Measurements from ENCODE around the gene CLNK.

CLNK gene

GRCh38 chr4:10701702-10702460 lies 17.3 kb upstream of the CLNK start:
- DNase-seq (ENCODE audit: low spot score): no peak

GRCh38 chr4:10701161-10701560 lies 16.6 kb upstream of the CLNK start:
- DNase-seq (ENCODE audit: low spot score): no peak

GRCh38 chr4:10698172-10698571 lies 13.6 kb upstream of the CLNK start:
- DNase-seq (ENCODE audit: low spot score): no peak

GRCh38 chr4:10697086-10697485 lies 12.5 kb upstream of the CLNK start:
- DNase-seq (ENCODE audit: low spot score): no peak

- no peak for DNase-seq (ENCODE audit: low spot score)
Measured at GRCh38 chr4:10696253-10696652, 11.7 kb upstream of the CLNK start.

GRCh38 chr4:10694828-10695209 lies 10.3 kb upstream of the CLNK start:
- DNase-seq (ENCODE audit: low spot score): no peak

GRCh38 chr4:10694151-10694827 lies 9.7 kb upstream of the CLNK start:
- DNase-seq (ENCODE audit: low spot score): no peak

GRCh38 chr4:10691651-10692050 lies 7.1 kb upstream of the CLNK start:
- DNase-seq (ENCODE audit: low spot score): no peak

- DNase-seq (ENCODE audit: low spot score): no peak
Measured at GRCh38 chr4:10690185-10690907, 5.8 kb upstream of the CLNK start.

GRCh38 chr4:10688846-10689245 lies 4.3 kb upstream of the CLNK start:
- no peak for DNase-seq (ENCODE audit: low spot score)

- DNase-seq (ENCODE audit: low spot score): no peak
Measured at GRCh38 chr4:10688022-10688421, 3.5 kb upstream of the CLNK start.

GRCh38 chr4:10687526-10687925 lies 3.0 kb upstream of the CLNK start:
- no peak for DNase-seq (ENCODE audit: low spot score)

- no peak for DNase-seq (ENCODE audit: low spot score)
Measured at GRCh38 chr4:10682397-10682796, 2.2 kb downstream of the CLNK start.

- DNase-seq (ENCODE audit: low spot score): no peak
Measured at GRCh38 chr4:10677796-10678497, 6.6 kb downstream of the CLNK start.

- DNase-seq (ENCODE audit: low spot score): no peak
Measured at GRCh38 chr4:10673817-10674369, 10.7 kb downstream of the CLNK start.

GRCh38 chr4:10672379-10672778 lies 12.2 kb downstream of the CLNK start:
- no peak for DNase-seq (ENCODE audit: low spot score)

GRCh38 chr4:10671799-10672198 lies 12.8 kb downstream of the CLNK start:
- DNase-seq (ENCODE audit: low spot score): no peak

GRCh38 chr4:10671366-10671765 lies 13.2 kb downstream of the CLNK start:
- no peak for DNase-seq (ENCODE audit: low spot score)

GRCh38 chr4:10670321-10670720 lies 14.2 kb downstream of the CLNK start:
- DNase-seq (ENCODE audit: low spot score): no peak

GRCh38 chr4:10667701-10668326 lies 16.8 kb downstream of the CLNK start:
- no peak for DNase-seq (ENCODE audit: low spot score)

GRCh38 chr4:10666616-10667015 lies 18.0 kb downstream of the CLNK start:
- DNase-seq (ENCODE audit: low spot score): no peak

Data from SK-N-DZ (cell line).